Measurements from ENCODE around the gene C13orf46.

GRCh38 chr13:113919761-113920559, 53.9 kb downstream of the C13orf46 start:
- TF ChIP-seq POLR2A (IDR thresholded peaks at IDR 0.05; ENCODE audit: low read length) (no peak), GATA1 (IDR thresholded peaks at IDR 0.05; ENCODE audit: low read depth, low read length) (no peak)
